NB4 (cell line): ENCODE results near the gene TNP1.

Experiments
- CTCF ChIP-seq: IDR thresholded peaks from one replicate; pipeline ENCODE4 v1.5.1; 2012; ENCODE audit warnings: low read depth, low read length
- MAX ChIP-seq: IDR thresholded peaks from 2 replicates; pipeline ENCODE4 v1.6.1; 2011; ENCODE audit warnings: low read depth, low read length
- MYC ChIP-seq: IDR thresholded peaks from 2 replicates; pipeline ENCODE4 v1.6.1; 2011; ENCODE audit warnings: low read depth, low read length
- POLR2A ChIP-seq: IDR thresholded peaks from 2 replicates; pipeline ENCODE4 v1.6.1; 2011; ENCODE audit warnings: mild to moderate bottlenecking; ENCODE audit not compliant: insufficient read length; ENCODE audit errors: extremely low read depth

GRCh38 chr2:216827073-216827720 is 32.7 kb downstream of the TNP1 start:
- no peak for TF ChIP-seq CTCF
- no peak for TF ChIP-seq POLR2A
- no peak for TF ChIP-seq MYC
- no peak for TF ChIP-seq MAX
